GM18861 (cell line): Measurements from ENCODE around the gene HS2ST1.

Source experiments
- ATAC-seq: cut with Tn5 transposase; IDR thresholded peaks from one replicate; pipeline ENCODE4 v1.9.1; 2021; ENCODE audit not compliant: unreplicated experiment

Gene HS2ST1

GRCh38 chr1:87104945-87105344, 190.5 kb downstream of the HS2ST1 start:
- ATAC-seq: no peak

GRCh38 chr1:87106144-87106543, 191.7 kb downstream of the HS2ST1 start:
- no peak for ATAC-seq

GRCh38 chr1:87106867-87107266, 192.4 kb downstream of the HS2ST1 start:
- ATAC-seq: no peak

- ATAC-seq: no peak
Measured at GRCh38 chr1:87108228-87108627, 193.8 kb downstream of the HS2ST1 start.

- ATAC-seq: no peak
Measured at GRCh38 chr1:87108814-87109411, 194.5 kb downstream of the HS2ST1 start.

- no peak for ATAC-seq
Measured at GRCh38 chr1:87111659-87112371, 197.4 kb downstream of the HS2ST1 start.

- ATAC-seq: no peak
Measured at GRCh38 chr1:87113313-87113712, 198.9 kb downstream of the HS2ST1 start.

- ATAC-seq: no peak
Measured at GRCh38 chr1:87115317-87115890, 201.0 kb downstream of the HS2ST1 start.

- ATAC-seq: no peak
Measured at GRCh38 chr1:87115891-87116290, 201.5 kb downstream of the HS2ST1 start.

- ATAC-seq: no peak
Measured at GRCh38 chr1:87117761-87118368, 203.4 kb downstream of the HS2ST1 start.

- ATAC-seq: no peak
Measured at GRCh38 chr1:87119541-87120140, 205.2 kb downstream of the HS2ST1 start.

GRCh38 chr1:87120779-87121178, 206.3 kb downstream of the HS2ST1 start:
- no peak for ATAC-seq

- no peak for ATAC-seq
Measured at GRCh38 chr1:87121711-87122163, 207.3 kb downstream of the HS2ST1 start.

GRCh38 chr1:87122243-87122642, 207.8 kb downstream of the HS2ST1 start:
- ATAC-seq: no peak

GRCh38 chr1:87123610-87124009, 209.2 kb downstream of the HS2ST1 start:
- ATAC-seq: no peak

- no peak for ATAC-seq
Measured at GRCh38 chr1:87126886-87127505, 212.6 kb downstream of the HS2ST1 start.

- no peak for ATAC-seq
Measured at GRCh38 chr1:87127581-87127980, 213.1 kb downstream of the HS2ST1 start.

GRCh38 chr1:87129038-87129437, 214.6 kb downstream of the HS2ST1 start:
- no peak for ATAC-seq

- no peak for ATAC-seq
Measured at GRCh38 chr1:87129606-87130005, 215.2 kb downstream of the HS2ST1 start.

GRCh38 chr1:87130438-87130837, 216.0 kb downstream of the HS2ST1 start:
- ATAC-seq: no peak

GRCh38 chr1:87131809-87132283, 217.4 kb downstream of the HS2ST1 start:
- peak; percentile 96 for ATAC-seq
